NCI-H524 treated with DMSO at 0.1 percent for 48 hours (cell line): ENCODE measurements around the gene SCRT2.

ENCODE experiments used
- DNase-seq: peaks from one replicate; lab custom pipeline; 2025; lab: John Stamatoyannopoulos, UW

SCRT2 gene

DNA sequence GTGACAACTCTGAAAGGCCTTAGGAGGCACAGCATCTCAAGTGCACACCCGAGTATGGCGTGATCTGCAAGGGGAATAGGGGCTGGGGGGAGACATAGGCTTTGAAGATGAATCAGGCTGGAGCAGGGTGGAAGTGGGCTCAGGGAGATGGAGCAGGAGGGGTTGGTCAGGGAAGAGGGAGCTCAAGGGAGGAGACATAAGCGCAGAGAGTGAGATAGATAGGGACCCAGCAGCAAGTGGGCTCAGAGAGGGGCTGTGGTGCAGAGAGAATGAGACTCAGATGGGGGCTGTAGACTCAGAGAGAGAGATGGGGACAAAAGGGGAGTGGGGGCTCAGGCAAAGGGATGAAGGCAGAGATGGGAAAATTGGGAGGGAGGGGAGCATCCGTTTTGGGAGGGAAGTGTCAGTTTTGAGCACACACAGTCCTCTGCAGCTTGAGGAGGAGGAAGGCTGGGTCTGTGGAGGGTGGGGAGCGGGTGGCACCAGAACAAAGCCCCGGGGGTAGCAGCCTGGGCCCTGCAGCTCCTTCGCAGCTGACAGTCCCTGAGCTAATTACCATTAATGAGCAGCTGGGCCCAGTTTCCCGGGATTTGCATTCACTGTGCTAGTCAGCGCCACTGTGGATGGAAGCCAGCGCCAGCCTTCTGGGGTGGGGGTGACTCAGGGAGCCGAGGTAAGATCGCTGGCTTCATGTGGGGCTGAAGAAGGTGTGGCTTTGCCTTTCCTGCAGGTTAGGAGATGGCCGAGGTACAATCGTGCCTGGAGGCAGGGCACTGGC is 41.3 kb downstream of the SCRT2 start:
- peak; percentile 59 for DNase-seq

GRCh38 chr20:631101-631500 is 44.5 kb downstream of the SCRT2 start:
- DNase-seq = no peak

- no peak for DNase-seq
Measured at GRCh38 chr20:626579-626978, 49.0 kb downstream of the SCRT2 start.

DNA sequence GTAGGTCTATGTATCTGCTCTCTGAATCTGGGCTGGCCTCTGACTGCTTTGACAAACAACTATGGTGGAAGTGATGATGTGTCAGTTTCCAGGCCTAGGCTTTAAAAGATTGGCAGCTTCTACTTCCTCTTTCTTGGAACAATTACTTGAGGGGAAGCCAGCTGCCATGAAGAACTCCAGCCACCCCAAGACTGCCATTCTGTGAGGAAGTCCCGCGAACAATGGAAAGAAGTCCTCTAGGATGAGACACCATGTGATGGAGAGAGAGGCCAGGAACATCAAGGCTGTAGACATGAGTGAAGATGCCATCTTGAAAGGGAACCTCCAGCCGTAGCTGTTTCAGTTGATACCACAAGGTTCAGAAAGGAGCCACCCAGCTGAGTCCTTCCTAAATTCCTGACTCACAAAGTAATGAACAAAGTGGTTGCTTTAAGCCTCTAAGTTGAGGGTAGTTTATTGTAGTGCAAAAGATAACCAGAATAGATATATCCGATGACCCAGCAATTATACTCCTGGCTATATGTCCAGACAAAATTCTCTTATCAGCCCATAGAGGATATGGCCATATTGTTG is 50.2 kb downstream of the SCRT2 start:
- DNase-seq = no peak

- no peak for DNase-seq
Measured at GRCh38 chr20:623704-624103, 51.9 kb downstream of the SCRT2 start.

- no peak for DNase-seq
Measured at GRCh38 chr20:623021-623420, 52.6 kb downstream of the SCRT2 start.

- no peak for DNase-seq
Measured at GRCh38 chr20:622161-622560, 53.4 kb downstream of the SCRT2 start.

DNA sequence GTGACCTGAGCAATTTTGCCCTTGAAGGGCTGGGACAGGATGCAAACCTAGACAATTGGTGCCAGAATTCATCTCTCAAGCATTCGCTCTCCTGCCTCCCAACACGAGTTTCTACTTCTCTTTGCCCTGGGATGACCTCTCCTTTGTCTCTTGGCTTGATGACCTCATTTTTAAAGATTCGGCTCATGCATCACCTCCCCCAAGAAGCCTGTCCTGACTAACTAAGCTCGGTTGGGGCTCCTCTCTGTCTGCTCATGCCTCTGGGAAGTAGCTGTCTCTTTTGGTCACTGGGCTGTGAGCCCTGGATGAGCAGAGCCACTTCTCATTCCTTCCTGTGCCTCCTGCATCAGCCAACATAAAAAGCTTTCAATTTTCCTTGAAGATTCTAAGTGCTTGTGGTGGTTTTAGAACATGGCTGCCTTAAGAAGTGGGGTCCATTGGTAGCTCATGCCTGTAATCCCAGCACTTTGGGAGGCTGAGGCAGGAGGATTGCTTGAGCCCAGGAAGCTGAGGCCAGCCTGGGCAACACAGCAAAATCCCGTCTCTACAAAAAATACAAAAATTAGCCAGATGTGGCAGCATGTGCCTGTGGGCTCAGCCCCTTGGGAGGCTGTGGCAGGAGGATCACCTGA is 54.4 kb downstream of the SCRT2 start:
- no peak for DNase-seq

GRCh38 chr20:620246-620645 is 55.4 kb downstream of the SCRT2 start:
- DNase-seq = no peak

DNA sequence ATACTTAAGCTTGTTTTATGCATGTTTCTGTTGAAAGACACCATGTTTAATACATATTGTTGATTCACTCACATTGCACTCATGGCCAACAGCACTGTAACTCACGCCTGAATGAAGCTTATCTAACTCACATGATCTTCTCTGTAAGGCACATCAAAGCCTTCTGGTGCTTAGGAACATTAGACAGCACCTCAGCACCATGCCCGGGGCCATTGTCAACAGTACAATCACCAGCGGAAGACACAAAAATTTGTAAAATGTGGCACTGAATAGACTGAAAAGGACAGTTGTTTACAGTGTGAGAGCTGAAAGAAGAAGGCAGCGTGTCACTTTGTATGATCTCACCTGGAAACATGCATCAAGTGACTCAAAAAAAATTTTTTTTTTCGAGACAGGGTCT is 56.6 kb downstream of the SCRT2 start:
- no peak for DNase-seq

DNA sequence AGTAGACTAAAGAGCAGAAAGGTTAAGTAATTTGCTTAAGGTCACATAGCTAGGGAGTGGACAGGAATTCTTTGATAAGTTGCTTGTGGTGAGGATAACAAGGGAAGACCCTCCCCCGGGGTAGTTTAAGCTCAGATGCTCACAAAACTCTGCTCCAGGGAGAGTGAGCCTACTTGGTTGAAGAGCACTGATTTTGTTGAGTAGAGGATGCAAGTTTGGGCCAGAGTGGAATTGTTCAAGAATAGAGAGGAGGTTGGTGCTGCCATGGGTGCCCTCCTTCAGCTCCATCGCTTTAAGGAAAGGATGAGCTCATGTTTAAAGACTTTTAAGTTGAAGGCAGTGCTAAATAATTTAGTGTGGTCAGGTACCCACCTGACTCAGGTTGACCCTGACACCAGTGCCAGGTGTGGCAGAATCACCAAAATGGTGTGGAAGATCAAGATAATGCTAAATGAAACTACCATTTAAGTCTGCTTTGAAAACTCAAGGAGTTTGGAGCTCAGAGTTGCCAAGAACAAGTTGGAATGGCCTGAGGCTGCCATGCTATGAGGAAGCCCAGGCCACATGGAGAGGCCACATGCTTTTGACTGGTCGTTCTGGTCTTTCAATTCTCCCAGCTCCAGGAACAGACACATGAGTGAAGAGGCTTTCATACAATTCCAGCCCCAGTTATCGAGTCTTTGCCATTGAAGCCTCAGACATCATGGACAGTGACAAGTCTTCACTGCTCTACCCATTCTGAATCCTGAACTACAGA is 57.5 kb downstream of the SCRT2 start:
- DNase-seq = no peak

DNA sequence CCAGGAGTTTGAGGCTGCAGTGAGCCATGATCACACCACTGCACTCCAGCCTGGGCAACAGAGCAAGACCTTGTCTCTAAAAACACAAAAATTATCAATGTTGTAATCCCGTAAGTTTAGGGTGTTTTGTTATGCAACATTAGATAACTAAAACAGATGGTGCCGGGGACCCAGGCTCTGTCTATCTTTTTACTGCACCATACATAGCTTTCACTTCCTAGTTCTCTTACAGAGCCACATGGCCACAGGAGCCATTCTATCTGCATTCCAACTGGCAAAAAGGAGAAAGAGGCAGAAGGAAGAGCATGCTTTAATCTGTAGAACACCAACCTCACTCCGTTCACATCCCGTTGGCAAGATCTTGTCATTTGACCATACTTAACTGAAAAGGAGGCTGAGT is 60.1 kb downstream of the SCRT2 start:
- DNase-seq = no peak

GRCh38 chr20:611843-612185 is 63.8 kb downstream of the SCRT2 start:
- no peak for DNase-seq
